ENCODE results near the gene NELFB. TPM values are rescaled to one million over a fixed set of nuclear protein-coding genes. Genes with fewer than 3 reads are reported as not detected.

The NELFB gene
- total RNA-seq, 1 experiment from 2014 or later: 71.7 TPM

DNA sequence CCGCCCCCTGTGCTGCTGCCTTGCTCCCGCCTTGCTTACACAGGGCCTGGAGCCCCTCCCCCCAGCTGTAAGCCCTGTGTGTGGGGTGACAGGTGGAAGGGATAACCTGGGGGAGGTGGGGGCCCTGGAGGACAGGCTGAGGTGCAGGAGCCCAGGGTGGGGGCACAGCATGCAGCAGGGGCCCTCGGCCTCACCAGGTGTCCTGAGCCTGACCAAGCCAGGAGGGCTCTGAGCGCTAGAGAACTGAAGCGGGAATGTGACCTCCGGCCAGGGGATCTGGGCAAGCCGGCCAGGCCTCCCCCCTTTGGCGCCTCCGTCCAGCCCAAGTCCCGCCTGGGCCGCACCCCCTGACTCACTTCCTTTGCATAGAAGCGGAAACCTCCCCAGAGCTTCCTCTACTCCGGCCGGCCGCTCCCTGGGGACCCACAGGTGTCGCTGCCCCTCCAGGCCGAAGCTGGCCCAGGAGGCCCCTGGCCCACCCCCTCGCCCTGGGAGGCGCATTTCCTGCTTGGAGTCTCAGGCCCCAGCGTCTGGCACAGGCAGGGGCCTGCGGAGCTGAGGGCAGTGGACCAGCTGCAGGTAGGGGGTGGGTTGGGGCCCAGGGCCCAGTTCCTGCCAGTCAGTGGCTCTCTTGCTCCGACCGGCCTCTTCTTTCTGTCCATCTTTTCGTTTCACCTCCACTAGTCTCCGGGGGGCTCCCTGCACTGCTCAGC, 22.4 kb downstream of the NELFB start, which contains the start of gene TOR4A:
TOR4A (plus strand) TSS at position 398 of the 713 bp plus-strand sequence. CDS start 964 bp downstream, outside the sequence.
- Histone ChIP-seq H4K91ac (ENCODE audit: insufficient read length, low read depth, low read length) (no peak within 1 kb of the TSS), H3K23ac (ENCODE audit: insufficient read length, low read depth, low read length) (no peak within 1 kb of the TSS), H4K5ac (ENCODE audit: insufficient read length, low read depth, low read length) (no peak within 1 kb of the TSS), H2BK5ac (ENCODE audit: insufficient read length, low read length) (no peak within 1 kb of the TSS), H3T11ph (ENCODE audit: low read length) (no peak within 1 kb of the TSS), H2AFZ (ENCODE audit: low read length) (no peak within 1 kb of the TSS), H3K79me2 (ENCODE audit: insufficient read depth, low read length) (no peaks in the 10 kb centered on the region), H3K18ac (ENCODE audit: insufficient read length, low read depth, low read length) (peak within 1 kb of the TSS; percentile 78), H3K4ac (ENCODE audit: low read depth, low read length) (no peak within 1 kb of the TSS), H2BK12ac (ENCODE audit: insufficient read length, low read depth, low read length) (no peak within 1 kb of the TSS), H2BK120ac (ENCODE audit: low read depth, low read length, poor library complexity, severe bottlenecking) (no peak within 1 kb of the TSS), H4K8ac (replicated peaks; ENCODE audit: insufficient read length, low read depth, low read length) (no peak within 1 kb of the TSS), H2AK5ac (ENCODE audit: insufficient read length, low read length) (no peak within 1 kb of the TSS), H2BK15ac (ENCODE audit: low read depth, low read length) (no peak within 1 kb of the TSS), H4K20me1 (ENCODE audit: control insufficient read depth, insufficient read depth, insufficient read length) (no peaks in the 10 kb centered on the region), H3K9me3 (ENCODE audit: control insufficient read depth, low read depth, low read length) (no peaks in the 10 kb centered on the region), H3K23me2 (ENCODE audit: insufficient read length, low read depth, low read length, poor library complexity, severe bottlenecking) (peaks cover 12% of the 10 kb centered on the region), H3K9ac (ENCODE audit: extremely low read depth, insufficient read length, low read length) (no peak within 1 kb of the TSS), H3K27me3 (ENCODE audit: insufficient read depth, low read length) (no peaks in the 10 kb centered on the region), H3K14ac (ENCODE audit: insufficient read depth, low read length) (no peak within 1 kb of the TSS; the same call in 1 of the 2 replicates), H3K27ac (ENCODE audit: insufficient read length, low read depth, low read length) (no peak within 1 kb of the TSS), H3K4me1 (ENCODE audit: insufficient read depth, low read length) (no peaks in the 10 kb centered on the region), H3K79me1 (ENCODE audit: insufficient read depth, low read depth, low read length, poor library complexity, severe bottlenecking) (no peaks in the 10 kb centered on the region), H3K56ac (ENCODE audit: insufficient read length, low read depth, low read length) (no peak within 1 kb of the TSS), H3K4me2 (ENCODE audit: insufficient read depth, insufficient read length, low read length) (peak within 1 kb of the TSS; percentile 10), H2BK20ac (ENCODE audit: low read depth, low read length, poor library complexity, severe bottlenecking) (no peak within 1 kb of the TSS)
- TF ChIP-seq, protein P1, sequence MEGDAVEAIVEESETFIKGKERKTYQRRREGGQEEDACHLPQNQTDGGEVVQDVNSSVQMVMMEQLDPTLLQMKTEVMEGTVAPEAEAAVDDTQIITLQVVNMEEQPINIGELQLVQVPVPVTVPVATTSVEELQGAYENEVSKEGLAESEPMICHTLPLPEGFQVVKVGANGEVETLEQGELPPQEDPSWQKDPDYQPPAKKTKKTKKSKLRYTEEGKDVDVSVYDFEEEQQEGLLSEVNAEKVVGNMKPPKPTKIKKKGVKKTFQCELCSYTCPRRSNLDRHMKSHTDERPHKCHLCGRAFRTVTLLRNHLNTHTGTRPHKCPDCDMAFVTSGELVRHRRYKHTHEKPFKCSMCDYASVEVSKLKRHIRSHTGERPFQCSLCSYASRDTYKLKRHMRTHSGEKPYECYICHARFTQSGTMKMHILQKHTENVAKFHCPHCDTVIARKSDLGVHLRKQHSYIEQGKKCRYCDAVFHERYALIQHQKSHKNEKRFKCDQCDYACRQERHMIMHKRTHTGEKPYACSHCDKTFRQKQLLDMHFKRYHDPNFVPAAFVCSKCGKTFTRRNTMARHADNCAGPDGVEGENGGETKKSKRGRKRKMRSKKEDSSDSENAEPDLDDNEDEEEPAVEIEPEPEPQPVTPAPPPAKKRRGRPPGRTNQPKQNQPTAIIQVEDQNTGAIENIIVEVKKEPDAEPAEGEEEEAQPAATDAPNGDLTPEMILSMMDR (conservative IDR thresholded peaks at IDR 0.05): peak; percentile 35; the same call in 2 of the 3 replicates
- Mint-ChIP-seq H3K9me3 (no peaks in the 10 kb centered on the region), H3K4me1 (peaks cover 20 to 29% of the 10 kb centered on the region in 2 experiments), H3K27me3 (ENCODE audit: low read depth) (peaks cover 7% of the 10 kb centered on the region), H3K4me3 (peak within 1 kb of the TSS; percentile 48 to 74), H3K27ac (peak within 1 kb of the TSS; percentile 94 to 99 (median 97)), H3K36me3 (ENCODE audit: insufficient read depth in 1 of 3, low read depth in 3 of 3) (peaks cover 0 to 10% (median 4%) of the 10 kb centered on the region in 3 experiments; a peak in 5 of 7 replicates)
- WGBS (ENCODE audit: extremely low coverage, insufficient read length, low lambda C conversion rate): no CpG with 5 or more reads among the region's 25 CpGs
- peak; percentile 92 for DNase-seq

Measured in H9 (cell line).